Measurements from ENCODE around the gene URI1.

Gene URI1

GRCh38 chr19:30052122-30053075 is 110.4 kb downstream of the URI1 start:
- H3K9ac ChIP-seq (ENCODE audit: low read depth, low read length), result no peak overlapping the region
- H3K4me3 ChIP-seq (ENCODE audit: low read depth, low read length), result no peak overlapping the region
- H3K4me1 ChIP-seq (ENCODE audit: control insufficient read depth, insufficient read depth, low read length), result no peaks in the 10 kb centered on the region
- H3K36me3 ChIP-seq (ENCODE audit: control insufficient read depth, insufficient read depth, low read length), result no peaks in the 10 kb centered on the region
- no peaks in the 10 kb centered on the region for H3K27me3 ChIP-seq (ENCODE audit: control insufficient read depth, insufficient read depth, low read length)
- H3K9me3 ChIP-seq (ENCODE audit: control insufficient read depth, insufficient read depth, low read length), result no peaks in the 10 kb centered on the region

DNA sequence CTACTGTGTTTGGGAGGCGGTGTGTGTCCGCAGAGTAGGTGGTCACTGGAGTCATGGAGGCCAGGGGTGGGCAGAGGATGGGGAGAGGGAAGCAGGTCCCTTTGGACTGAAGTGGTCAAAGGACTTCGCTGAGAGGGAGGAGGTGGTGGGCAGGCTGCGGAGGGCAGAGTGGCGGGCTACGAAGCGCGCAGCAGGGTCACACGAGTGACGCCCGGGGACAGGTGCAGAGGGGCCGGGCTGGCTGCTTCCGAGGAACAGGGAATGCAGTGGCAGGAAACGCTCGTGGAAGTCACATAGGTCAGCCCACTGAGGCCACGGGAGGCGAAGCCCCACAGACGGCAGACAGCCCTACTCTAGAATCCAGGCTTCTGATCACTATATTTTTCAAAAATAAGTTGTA is 111.5 kb downstream of the URI1 start:
- no peaks in the 10 kb centered on the region for H3K27me3 ChIP-seq (ENCODE audit: control insufficient read depth, insufficient read depth, low read length)
- no peaks in the 10 kb centered on the region for H3K4me1 ChIP-seq (ENCODE audit: control insufficient read depth, insufficient read depth, low read length)
- no peak overlapping the region for H3K4me3 ChIP-seq (ENCODE audit: low read depth, low read length)
- no peaks in the 10 kb centered on the region for H3K9me3 ChIP-seq (ENCODE audit: control insufficient read depth, insufficient read depth, low read length)
- no peak overlapping the region for H3K9ac ChIP-seq (ENCODE audit: low read depth, low read length)
- no peaks in the 10 kb centered on the region for H3K36me3 ChIP-seq (ENCODE audit: control insufficient read depth, insufficient read depth, low read length)

DNA sequence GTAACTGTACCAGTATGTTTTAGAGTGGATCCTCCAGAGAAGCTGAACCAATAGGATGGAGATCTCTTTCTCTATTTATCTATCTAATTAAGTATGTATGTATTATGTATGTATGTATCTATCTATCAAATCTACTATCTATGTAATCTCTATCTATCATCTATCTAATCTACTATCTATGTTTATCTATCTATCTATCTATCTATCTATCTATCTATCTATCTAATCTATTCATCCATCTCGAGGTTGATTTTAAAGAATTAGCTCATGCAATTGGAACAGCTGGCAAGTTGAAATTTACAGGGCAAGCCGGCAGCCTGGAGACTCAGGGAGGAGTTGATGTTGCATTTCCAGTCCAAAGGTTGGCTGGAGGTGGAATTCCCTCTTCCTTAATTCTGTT is 112.2 kb downstream of the URI1 start:
- Histone ChIP-seq H3K4me1 (ENCODE audit: control insufficient read depth, insufficient read depth, low read length) (no peaks in the 10 kb centered on the region), H3K9me3 (ENCODE audit: control insufficient read depth, insufficient read depth, low read length) (no peaks in the 10 kb centered on the region), H3K4me3 (ENCODE audit: low read depth, low read length) (no peak overlapping the region), H3K27me3 (ENCODE audit: control insufficient read depth, insufficient read depth, low read length) (no peaks in the 10 kb centered on the region), H3K9ac (ENCODE audit: low read depth, low read length) (no peak overlapping the region), H3K36me3 (ENCODE audit: control insufficient read depth, insufficient read depth, low read length) (no peaks in the 10 kb centered on the region)

- no peaks in the 10 kb centered on the region for H3K27me3 ChIP-seq (ENCODE audit: control insufficient read depth, insufficient read depth, low read length)
- no peak overlapping the region for H3K9ac ChIP-seq (ENCODE audit: low read depth, low read length)
These were observed 114.5 kb downstream of the URI1 start for GRCh38 chr19:30056580-30056979.

GRCh38 chr19:30059741-30060457 is 117.9 kb downstream of the URI1 start:
- no peaks in the 10 kb centered on the region for H3K4me1 ChIP-seq (ENCODE audit: control insufficient read depth, insufficient read depth, low read length)
- H3K9me3 ChIP-seq (ENCODE audit: control insufficient read depth, insufficient read depth, low read length), result no peaks in the 10 kb centered on the region
- no peaks in the 10 kb centered on the region for H3K27me3 ChIP-seq (ENCODE audit: control insufficient read depth, insufficient read depth, low read length)
- no peak overlapping the region for H3K9ac ChIP-seq (ENCODE audit: low read depth, low read length)
- H3K4me3 ChIP-seq (ENCODE audit: low read depth, low read length), result no peak overlapping the region
- H3K36me3 ChIP-seq (ENCODE audit: control insufficient read depth, insufficient read depth, low read length), result no peaks in the 10 kb centered on the region

More at GRCh38 chr19:30056580-30056979, 114.5 kb downstream of the URI1 start:
- no peaks in the 10 kb centered on the region for H3K36me3 ChIP-seq (ENCODE audit: control insufficient read depth, insufficient read depth, low read length)
- H3K4me1 ChIP-seq (ENCODE audit: control insufficient read depth, insufficient read depth, low read length), result no peaks in the 10 kb centered on the region
- H3K4me3 ChIP-seq (ENCODE audit: low read depth, low read length), result no peak overlapping the region
- no peaks in the 10 kb centered on the region for H3K9me3 ChIP-seq (ENCODE audit: control insufficient read depth, insufficient read depth, low read length)

GRCh38 chr19:30060531-30061222 is 118.6 kb downstream of the URI1 start:
- Histone ChIP-seq H3K9me3 (ENCODE audit: control insufficient read depth, insufficient read depth, low read length) (no peaks in the 10 kb centered on the region), H3K36me3 (ENCODE audit: control insufficient read depth, insufficient read depth, low read length) (no peaks in the 10 kb centered on the region), H3K9ac (ENCODE audit: low read depth, low read length) (no peak overlapping the region), H3K27me3 (ENCODE audit: control insufficient read depth, insufficient read depth, low read length) (no peaks in the 10 kb centered on the region), H3K4me1 (ENCODE audit: control insufficient read depth, insufficient read depth, low read length) (no peaks in the 10 kb centered on the region), H3K4me3 (ENCODE audit: low read depth, low read length) (no peak overlapping the region)

GRCh38 chr19:30061223-30062064 is 119.4 kb downstream of the URI1 start:
- Histone ChIP-seq H3K27me3 (ENCODE audit: control insufficient read depth, insufficient read depth, low read length) (no peaks in the 10 kb centered on the region), H3K4me3 (ENCODE audit: low read depth, low read length) (no peak overlapping the region), H3K9me3 (ENCODE audit: control insufficient read depth, insufficient read depth, low read length) (no peaks in the 10 kb centered on the region), H3K4me1 (ENCODE audit: control insufficient read depth, insufficient read depth, low read length) (no peaks in the 10 kb centered on the region), H3K36me3 (ENCODE audit: control insufficient read depth, insufficient read depth, low read length) (no peaks in the 10 kb centered on the region), H3K9ac (ENCODE audit: low read depth, low read length) (no peak overlapping the region)

DNA sequence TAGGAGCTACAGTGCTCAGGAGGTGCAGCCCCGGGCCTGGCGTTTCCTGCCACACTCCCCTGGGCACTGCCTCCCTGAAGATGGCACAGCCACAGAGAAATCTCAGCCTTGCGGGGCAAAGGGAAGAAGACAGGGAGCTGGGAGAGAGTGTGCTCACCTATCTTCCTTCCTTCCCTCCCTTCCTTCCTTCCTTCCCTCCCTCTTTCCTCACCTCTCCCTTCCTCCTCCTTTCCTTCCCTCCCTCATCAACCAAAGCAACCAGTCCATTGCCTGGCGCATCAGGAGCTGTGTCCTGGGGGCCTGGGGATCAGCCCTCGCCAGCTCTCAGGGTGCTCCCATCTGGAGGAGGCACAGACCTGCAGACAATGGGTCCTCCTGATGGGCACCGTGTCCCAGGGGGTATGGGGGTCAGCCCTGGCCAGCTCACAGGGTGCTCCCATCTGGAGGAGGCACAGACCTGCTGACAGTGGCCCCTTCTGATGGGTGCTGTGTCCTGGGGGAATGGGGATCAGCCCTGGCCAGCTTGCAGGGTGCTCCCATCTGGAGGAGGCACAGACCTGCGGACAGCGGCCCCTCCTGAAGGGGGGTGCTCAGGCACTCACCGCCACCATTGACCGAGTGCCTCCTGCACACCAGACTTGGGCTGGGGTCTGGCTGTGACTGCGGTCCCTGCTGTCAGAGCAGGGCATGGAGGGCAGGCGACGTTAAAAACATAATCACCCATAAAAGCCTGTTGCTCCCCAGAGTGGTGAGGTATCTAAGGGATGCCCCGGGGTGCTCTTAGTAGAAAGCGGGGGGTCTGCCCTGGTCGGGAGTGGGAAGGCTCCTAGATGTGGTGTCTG is 120.2 kb downstream of the URI1 start:
- Histone ChIP-seq H3K9ac (ENCODE audit: low read depth, low read length) (no peak overlapping the region), H3K4me3 (ENCODE audit: low read depth, low read length) (no peak overlapping the region), H3K27me3 (ENCODE audit: control insufficient read depth, insufficient read depth, low read length) (no peaks in the 10 kb centered on the region), H3K36me3 (ENCODE audit: control insufficient read depth, insufficient read depth, low read length) (no peaks in the 10 kb centered on the region), H3K4me1 (ENCODE audit: control insufficient read depth, insufficient read depth, low read length) (no peaks in the 10 kb centered on the region), H3K9me3 (ENCODE audit: control insufficient read depth, insufficient read depth, low read length) (no peaks in the 10 kb centered on the region)

GRCh38 chr19:30062907-30063649 is 121.0 kb downstream of the URI1 start:
- no peaks in the 10 kb centered on the region for H3K9me3 ChIP-seq (ENCODE audit: control insufficient read depth, insufficient read depth, low read length)
- no peak overlapping the region for H3K9ac ChIP-seq (ENCODE audit: low read depth, low read length)
- no peak overlapping the region for H3K4me3 ChIP-seq (ENCODE audit: low read depth, low read length)
- no peaks in the 10 kb centered on the region for H3K4me1 ChIP-seq (ENCODE audit: control insufficient read depth, insufficient read depth, low read length)
- H3K27me3 ChIP-seq (ENCODE audit: control insufficient read depth, insufficient read depth, low read length), result no peaks in the 10 kb centered on the region
- no peaks in the 10 kb centered on the region for H3K36me3 ChIP-seq (ENCODE audit: control insufficient read depth, insufficient read depth, low read length)

DNA sequence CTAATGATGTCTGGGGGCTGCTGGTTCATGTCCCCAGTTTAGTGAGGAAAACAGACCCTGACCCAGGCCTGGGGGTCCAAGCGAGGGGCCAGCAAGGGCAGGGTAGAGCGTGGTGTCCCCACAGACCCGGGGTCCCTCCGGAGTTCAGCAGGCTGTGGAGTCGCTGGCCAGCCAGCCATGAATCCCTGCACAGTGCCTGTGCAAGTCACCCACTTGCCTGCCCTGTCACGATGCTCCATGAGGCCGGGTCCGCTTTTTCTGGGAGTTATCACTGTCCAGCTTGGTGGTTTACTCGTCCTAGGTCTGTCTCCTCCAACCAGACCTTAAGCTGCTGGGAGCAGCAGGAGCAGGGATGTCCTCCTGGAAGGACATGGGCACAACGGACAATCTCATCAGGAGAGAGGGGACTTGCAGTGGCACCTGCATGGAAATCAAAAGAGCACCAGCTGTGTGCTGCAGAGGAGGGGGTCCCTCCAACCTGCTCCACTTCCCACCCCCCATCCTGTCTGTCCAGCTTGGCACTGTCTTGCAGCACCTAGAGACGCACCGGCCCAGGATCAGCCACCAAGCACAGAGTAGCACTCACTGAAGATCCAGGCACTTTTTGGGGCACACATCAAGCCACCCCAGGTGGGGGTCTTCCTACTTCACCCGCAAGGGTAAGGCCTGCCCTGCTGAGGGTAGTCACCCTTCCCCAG is 121.8 kb downstream of the URI1 start:
- H3K4me3 ChIP-seq (ENCODE audit: low read depth, low read length), result no peak overlapping the region
- no peaks in the 10 kb centered on the region for H3K36me3 ChIP-seq (ENCODE audit: control insufficient read depth, insufficient read depth, low read length)
- no peaks in the 10 kb centered on the region for H3K9me3 ChIP-seq (ENCODE audit: control insufficient read depth, insufficient read depth, low read length)
- no peaks in the 10 kb centered on the region for H3K4me1 ChIP-seq (ENCODE audit: control insufficient read depth, insufficient read depth, low read length)
- H3K9ac ChIP-seq (ENCODE audit: low read depth, low read length), result no peak overlapping the region
- no peaks in the 10 kb centered on the region for H3K27me3 ChIP-seq (ENCODE audit: control insufficient read depth, insufficient read depth, low read length)

Data from iPS-15b (cell line).